ENCODE measurements around the gene TUBB4A. TPM values are rescaled to one million over a fixed set of nuclear protein-coding genes. Genes with fewer than 3 reads are reported as not detected.

The TUBB4A gene
- total and polyA plus RNA-seq, 9 of the 15 experiments (the other 6 are each of a cell fraction or from before 2014, with no cell fraction given), result 0.14 to 7.0 (median 0.75) TPM

GRCh38 chr19:6529351-6529750 lies 27.2 kb upstream of the TUBB4A start (continued):
- TF ChIP-seq THRB (CRISPR knock-in tag; conservative IDR thresholded peaks at IDR 0.05) (0 out of 2 replicates have a peak, but pooled peaks have one; percentile 15), LARP7 (IDR thresholded peaks at IDR 0.05) (peak; percentile 83; the same call in 1 of the 2 replicates), NFE2 (IDR thresholded peaks at IDR 0.05; ENCODE audit: low read depth) (no peak), ZNF280A (IDR thresholded peaks at IDR 0.05; ENCODE audit: low read depth, partially characterized antibody) (peak; percentile 10), ZBTB40 (IDR thresholded peaks at IDR 0.05) (no peak), ZBTB40 (CRISPR knock-in tag; IDR thresholded peaks at IDR 0.05) (no peak), SMC3 (conservative IDR thresholded peaks at IDR 0.05; ENCODE audit: insufficient read depth, low read depth, low read length) (no peak), BDP1 (IDR thresholded peaks at IDR 0.05; ENCODE audit: insufficient read depth, insufficient read length) (no peak), EHMT2 (IDR thresholded peaks at IDR 0.05) (0 out of 2 replicates have a peak, but pooled peaks have one; percentile 33), ZBTB2 (IDR thresholded peaks at IDR 0.05) (peak; percentile 21; the same call in 1 of the 2 replicates), ZNF316 (IDR thresholded peaks at IDR 0.05) (no peak), EP300 (IDR thresholded peaks at IDR 0.05; ENCODE audit: low read length) (no peak), E2F5 (CRISPR knock-in tag; IDR thresholded peaks at IDR 0.05) (no peak), HDAC1 (IDR thresholded peaks at IDR 0.05) (peak in 1 of 2 experiments; percentile 47; a peak in 1 of 4 replicates), ARID2 (IDR thresholded peaks at IDR 0.05) (peak; percentile 56; the same call in 1 of the 2 replicates), KDM1A (IDR thresholded peaks at IDR 0.05) (peak in 1 of 2 experiments; percentile 7; a peak in 1 of 4 replicates)
